HCT116 (cell line): Measurements from ENCODE around the gene RLBP1. TPM values are rescaled to one million over a fixed set of nuclear protein-coding genes. Genes with fewer than 3 reads are reported as not detected.

ENCODE experiments used
- ATAC-seq: fragments of 200-7000 bp; cut with Tn5 transposase; 2 replicates; pipeline ENCODE4 v1.9.1; 2020; ENCODE audit warnings: mild to moderate bottlenecking, moderate library complexity
- BruUV-seq: library from RNA; stranded (reverse); fragments of 400-500 nt; replicated peaks from 2 replicates; lab custom pipeline; 2021; lab: Mats Ljungman, UMichigan
- CTCF ChIA-PET: fragments of 300-600 bp; sonication (Branson Sonifier 250); formaldehyde crosslinking; loops from one replicate; lab custom pipeline; 2021; ENCODE audit warnings: antibody characterized with exemption; lab: Charles Lee
- POLR2A ChIA-PET: fragments of 300-600, 350-600 bp; sonication (Branson Sonifier 250); formaldehyde crosslinking; loops from one replicate; lab custom pipeline; 2021; ENCODE audit warnings: antibody characterized with exemption; lab: Charles Lee
- RAD21 ChIA-PET, 2 experiments: fragments of 300-600 bp; sonication (Branson Sonifier 250); formaldehyde crosslinking; loops; one replicate each; lab custom pipeline; 2023; ENCODE audit warnings: low total read pairs in 2 of 2; ENCODE audit not compliant: uncharacterized antibody in 2 of 2, unreplicated experiment in 2 of 2, low non-redundant PET in 1 of 2; lab: Charles Lee
- DNase-seq: peaks from one replicate; pipeline ENCODE4 v3.0.0-alpha.2; 2010; ENCODE audit warnings: low read depth, low spot score
- H2AFZ ChIP-seq: fragments of 200-600 bp; shearing (Covaris generic), sonication (generic); 2 replicates; pipeline ENCODE4 v1.6.1; 2017; ENCODE audit warnings: low read depth, mixed run types, mixed read lengths, antibody characterized with exemption, low read length; ENCODE audit not compliant: poor library complexity, severe bottlenecking
- H3K27ac ChIP-seq: 2 replicates; pipeline ENCODE4 v1.5.1; 2012; ENCODE audit warnings: low read depth, low read length
- H3K27me3 ChIP-seq: fragments of 200-600 bp; sonication (generic); 2 replicates; pipeline ENCODE4 v1.6.1; 2016; ENCODE audit warnings: mixed run types, low read length, mixed read lengths; ENCODE audit not compliant: insufficient read depth
- H3K36me3 ChIP-seq, 2 experiments: fragments of 200-500 bp in 1 of 2; fragments of 200-600 bp in 1 of 2; sonication (Bioruptor generic) in 1 of 2; sonication (generic) in 1 of 2; 2 replicates each; pipeline versions ENCODE4 v1.5.1 to v1.6.1; 2014 to 2016; ENCODE audit warnings: low read length in 2 of 2, inconsistent platforms in 1 of 2, mixed read lengths in 1 of 2, mixed run types in 1 of 2; ENCODE audit not compliant: insufficient read depth in 2 of 2, control insufficient read depth in 1 of 2
- H3K4me1 ChIP-seq, 2 experiments: fragments of 200-600 bp in 1 of 2; sonication (generic) in 1 of 2; 2 replicates each; pipeline versions ENCODE4 v1.5.1 to v1.6.1; 2012 to 2017; ENCODE audit warnings: low read length in 2 of 2, inconsistent platforms in 1 of 2, mild to moderate bottlenecking in 1 of 2, mixed read lengths in 1 of 2, mixed run types in 1 of 2, moderate library complexity in 1 of 2; ENCODE audit not compliant: insufficient read depth in 2 of 2, control insufficient read depth in 1 of 2
- H3K4me2 ChIP-seq: fragments of 200-600 bp; sonication (generic); 2 replicates; pipeline ENCODE4 v1.6.1; 2017; ENCODE audit warnings: mixed run types, low read length, mixed read lengths
- H3K4me3 ChIP-seq, 2 experiments: fragments of 200-600 bp in 1 of 2; sonication (generic) in 1 of 2; replicated peaks in 1 of 2; 2 replicates each; pipeline ENCODE4 v1.5.1; 2011 to 2016; ENCODE audit warnings: low read length in 2 of 2, control low read depth in 1 of 2, low read depth in 1 of 2, mild to moderate bottlenecking in 1 of 2, mixed read lengths in 1 of 2, mixed run types in 1 of 2
- H3K79me2 ChIP-seq: fragments of 200-600 bp; sonication (generic); 2 replicates; pipeline ENCODE4 v1.6.1; 2017; ENCODE audit warnings: mild to moderate bottlenecking, mixed run types, low read length, moderate library complexity, mixed read lengths; ENCODE audit not compliant: insufficient read depth
- H3K9ac ChIP-seq: fragments of 200-600 bp; sonication (generic); 2 replicates; pipeline ENCODE4 v1.6.1; 2016; ENCODE audit warnings: low read length, mixed read lengths
- H3K9me2 ChIP-seq: fragments of 200-600 bp; sonication (generic), shearing (Covaris generic); 2 replicates; pipeline ENCODE4 v1.6.1; 2017; ENCODE audit warnings: mixed run types, mild to moderate bottlenecking, moderate library complexity; ENCODE audit not compliant: insufficient read depth
- H3K9me3 ChIP-seq, 2 experiments: fragments of 200-500 bp in 1 of 2; fragments of 200-600 bp in 1 of 2; sonication (Bioruptor generic) in 1 of 2; sonication (generic) in 1 of 2; 2 replicates each; pipeline ENCODE4 v1.6.1; 2014 to 2017; ENCODE audit warnings: low read length in 2 of 2, mixed read lengths in 2 of 2, inconsistent platforms in 1 of 2, low read depth in 1 of 2, mild to moderate bottlenecking in 1 of 2, mixed run types in 1 of 2, moderate library complexity in 1 of 2; ENCODE audit not compliant: control insufficient read depth in 1 of 2, insufficient read depth in 1 of 2
- H4K20me1 ChIP-seq: fragments of 200-600 bp; sonication (generic), shearing (Covaris generic); 2 replicates; pipeline ENCODE4 v1.6.1; 2017; ENCODE audit warnings: mixed run types, mild to moderate bottlenecking, moderate library complexity; ENCODE audit not compliant: insufficient read depth
- ATF3 ChIP-seq: IDR thresholded peaks from 2 replicates; pipeline ENCODE4 v1.6.1; 2012
- CBX3 ChIP-seq: IDR thresholded peaks from 2 replicates; pipeline ENCODE4 v1.6.1; 2012; ENCODE audit warnings: low read depth
- CEBPB ChIP-seq: IDR thresholded peaks from 2 replicates; pipeline ENCODE4 v1.6.1; 2012; ENCODE audit warnings: low read depth
- ELF1 ChIP-seq: IDR thresholded peaks from 2 replicates; pipeline ENCODE4 v1.6.1; 2012; ENCODE audit warnings: low read depth, borderline replicate concordance
- POLR2AphosphoS5 ChIP-seq: IDR thresholded peaks from 2 replicates; pipeline ENCODE4 v1.6.1; 2011; ENCODE audit warnings: mild to moderate bottlenecking, low read depth, low read length, moderate library complexity
- REST ChIP-seq: IDR thresholded peaks from 2 replicates; pipeline ENCODE4 v1.6.1; 2012; ENCODE audit warnings: low read depth
- SRF ChIP-seq: IDR thresholded peaks from 2 replicates; pipeline ENCODE4 v1.6.1; 2012; ENCODE audit warnings: low read depth
- TCF7L2 ChIP-seq: IDR thresholded peaks from 2 replicates; pipeline ENCODE4 v1.7.0; 2011; ENCODE audit warnings: borderline replicate concordance, inconsistent platforms; ENCODE audit not compliant: insufficient read depth, insufficient read length; ENCODE audit errors: extremely low read depth
- ZFX ChIP-seq: fragments of 450-650 bp; IDR thresholded peaks from 2 replicates; pipeline ENCODE4 v1.6.1; 2017
- ZNF274 ChIP-seq: fragments of 200-500 bp; sonication (Bioruptor generic); IDR thresholded peaks from 2 replicates; pipeline ENCODE4 v1.6.1; 2014; ENCODE audit warnings: mild to moderate bottlenecking, low read depth, low read length, inconsistent platforms
- intact Hi-C: fragments of 100-400 bp; cut with micrococcal nuclease; formaldehyde crosslinking; loops from 2 replicates; pipeline ENCODE4 v1.10.0; 2022
- total RNA-seq: library from RNA; stranded (reverse); gene quantifications from one replicate; pipeline ENCODE4 v1.2.1, GENCODE V29; 2021; ENCODE audit not compliant: unreplicated experiment
- TF ChIP-seq, protein P1 (sequence below), 3 experiments: fragments of 200-600 bp in 1 of 3; sonication (generic) in 1 of 3; IDR thresholded peaks in 2 of 3; conservative IDR thresholded peaks in 1 of 3; 2 replicates each; pipeline ENCODE4 v1.5.1; 2012 to 2017; ENCODE audit warnings: low read depth in 2 of 3, low read length in 2 of 3, antibody characterized with exemption in 1 of 3, borderline replicate concordance in 1 of 3, control low read depth in 1 of 3, mild to moderate bottlenecking in 1 of 3, mixed read lengths in 1 of 3, mixed run types in 1 of 3, moderate library complexity in 1 of 3; ENCODE audit not compliant: insufficient read depth in 1 of 3

RLBP1 gene
- total RNA-seq, 1 experiment from 2014 or later: 0.12 TPM

DNA sequence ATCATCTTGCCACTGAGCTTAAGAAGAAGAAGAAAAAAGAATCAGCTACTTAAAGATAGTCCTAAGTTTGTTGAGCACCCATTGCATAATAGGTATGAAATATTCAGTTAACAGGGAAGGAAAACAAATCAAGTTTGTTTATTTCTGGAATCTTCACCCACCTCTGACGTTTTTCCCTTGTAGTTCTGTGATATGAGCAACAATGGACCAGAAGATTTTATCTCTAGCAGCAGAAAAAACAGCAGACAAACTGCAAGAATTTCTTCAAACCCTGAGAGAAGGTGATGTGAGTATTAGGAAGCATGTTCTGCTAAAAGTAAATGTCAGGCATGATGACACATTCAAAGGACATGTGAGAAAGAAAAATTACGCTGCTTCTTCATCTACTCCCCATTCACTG is 26.1 kb upstream of the RLBP1 start:
- Histone ChIP-seq H3K9me2 (no peaks in the 10 kb centered on the region), H3K4me3 (no peak overlapping the region), H3K4me2 (no peak overlapping the region), H3K4me1 (peaks cover 4 to 17% of the 10 kb centered on the region in 2 experiments; a peak in 3 of 4 replicates), H3K27me3 (no peaks in the 10 kb centered on the region), H3K27ac (no peak overlapping the region), H3K9me3 (no peaks in the 10 kb centered on the region), H2AFZ (no peak overlapping the region), H4K20me1 (peaks cover 9% of the 10 kb centered on the region; the same call in 1 of the 2 replicates), H3K9ac (no peak overlapping the region), H3K79me2 (peaks cover 61% of the 10 kb centered on the region), H3K36me3 (peaks cover 27 to 37% of the 10 kb centered on the region in 2 experiments)
- ChIA-PET RAD21 (no interaction called here), POLR2A (no interaction called here), CTCF (no interaction called here)
- BruUV-seq: no TSS peak
- DNase-seq (no peak), ATAC-seq (no peak)
- intact Hi-C loops: no loop called here
- TF ChIP-seq ELF1: no peak
- no peak for TF ChIP-seq ATF3
- TF ChIP-seq, protein P1, sequence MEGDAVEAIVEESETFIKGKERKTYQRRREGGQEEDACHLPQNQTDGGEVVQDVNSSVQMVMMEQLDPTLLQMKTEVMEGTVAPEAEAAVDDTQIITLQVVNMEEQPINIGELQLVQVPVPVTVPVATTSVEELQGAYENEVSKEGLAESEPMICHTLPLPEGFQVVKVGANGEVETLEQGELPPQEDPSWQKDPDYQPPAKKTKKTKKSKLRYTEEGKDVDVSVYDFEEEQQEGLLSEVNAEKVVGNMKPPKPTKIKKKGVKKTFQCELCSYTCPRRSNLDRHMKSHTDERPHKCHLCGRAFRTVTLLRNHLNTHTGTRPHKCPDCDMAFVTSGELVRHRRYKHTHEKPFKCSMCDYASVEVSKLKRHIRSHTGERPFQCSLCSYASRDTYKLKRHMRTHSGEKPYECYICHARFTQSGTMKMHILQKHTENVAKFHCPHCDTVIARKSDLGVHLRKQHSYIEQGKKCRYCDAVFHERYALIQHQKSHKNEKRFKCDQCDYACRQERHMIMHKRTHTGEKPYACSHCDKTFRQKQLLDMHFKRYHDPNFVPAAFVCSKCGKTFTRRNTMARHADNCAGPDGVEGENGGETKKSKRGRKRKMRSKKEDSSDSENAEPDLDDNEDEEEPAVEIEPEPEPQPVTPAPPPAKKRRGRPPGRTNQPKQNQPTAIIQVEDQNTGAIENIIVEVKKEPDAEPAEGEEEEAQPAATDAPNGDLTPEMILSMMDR (IDR thresholded peaks at IDR 0.05 in 2 of 3, conservative IDR thresholded peaks at IDR 0.05 in 1 of 3; ENCODE audit: borderline replicate concordance in 1 of 3, insufficient read depth in 1 of 3, low read depth in 2 of 3, low read length in 2 of 3): no peak
- no peak for TF ChIP-seq ZNF274
- no peak for TF ChIP-seq TCF7L2

GRCh38 chr15:89244574-89244903 is 23.2 kb upstream of the RLBP1 start:
- ChIA-PET CTCF (interaction anchor here (2.3 kb wide), 1 partner anchor 38 kb away, joined by 20 read pairs; no protein-coding TSS in a partner anchor), RAD21 (interaction anchor here in 1 of 2 experiments (3.0 kb wide), 1 partner anchor 37 kb away, joined by 10 read pairs; no protein-coding TSS in a partner anchor), POLR2A (no interaction called here)
- H3K36me3 ChIP-seq: peaks cover 16 to 23% of the 10 kb centered on the region in 2 experiments
- H3K79me2 ChIP-seq: peaks cover 56% of the 10 kb centered on the region
- H3K27me3 ChIP-seq: no peaks in the 10 kb centered on the region
- intact Hi-C loops: loop anchor here (2.0 kb wide), 1 partner anchor 38 kb away; no protein-coding TSS in a partner anchor
- H3K9me2 ChIP-seq: no peaks in the 10 kb centered on the region
- peak overlapping the region; percentile 76 to 78 for H3K4me3 ChIP-seq
- peak overlapping the region; percentile 79 for H3K27ac ChIP-seq
- H3K9ac ChIP-seq: peak overlapping the region; percentile 79
- peak; percentile 17 for ATAC-seq
- peaks cover 4 to 17% of the 10 kb centered on the region in 2 experiments; a peak in 3 of 4 replicates for H3K4me1 ChIP-seq
- H2AFZ ChIP-seq: no peak overlapping the region
- peaks cover 9% of the 10 kb centered on the region; the same call in 1 of the 2 replicates for H4K20me1 ChIP-seq
- no peak for DNase-seq
- peaks cover 0 to 4% of the 10 kb centered on the region in 2 experiments; a peak in 1 of 4 replicates for H3K9me3 ChIP-seq
- H3K4me2 ChIP-seq: peak overlapping the region; percentile 78
- BruUV-seq: no TSS peak
- TF ChIP-seq ZFX: no peak
- no peak for TF ChIP-seq CEBPB
- TF ChIP-seq, protein P1 (IDR thresholded peaks at IDR 0.05 in 2 of 3, conservative IDR thresholded peaks at IDR 0.05 in 1 of 3; ENCODE audit: borderline replicate concordance in 1 of 3, insufficient read depth in 1 of 3, low read depth in 2 of 3, low read length in 2 of 3): no peak
- no peak for TF ChIP-seq REST
- TF ChIP-seq SRF: no peak
- TF ChIP-seq POLR2AphosphoS5: no peak
- TF ChIP-seq CBX3: no peak
